Panc1 (cell line): ENCODE measurements around the gene FAM76A. TPM values are rescaled to one million over a fixed set of nuclear protein-coding genes. Genes with fewer than 3 reads are reported as not detected.

ENCODE experiments used
- ATAC-seq: fragments of 200-7000 bp; cut with Tn5 transposase; 2 replicates; pipeline ENCODE4 v1.9.1; 2020; ENCODE audit warnings: mild to moderate bottlenecking, moderate library complexity
- BruUV-seq: library from RNA; stranded (reverse); fragments of 400-500 nt; replicated peaks from 2 replicates; lab custom pipeline; 2021; lab: Mats Ljungman, UMichigan
- CTCF ChIA-PET: fragments of 300-600 bp; sonication (Branson Sonifier 250); formaldehyde crosslinking; loops from one replicate; lab custom pipeline; 2022; ENCODE audit warnings: antibody characterized with exemption; lab: Charles Lee
- POLR2A ChIA-PET: fragments of 300-600 bp; sonication (Branson Sonifier 250); formaldehyde crosslinking; loops from one replicate; lab custom pipeline; 2022; ENCODE audit warnings: antibody characterized with exemption; lab: Charles Lee
- DNase-seq: peaks from one replicate; pipeline ENCODE4 v3.0.0-alpha.2; 2010; ENCODE audit warnings: low read depth, low spot score
- H3K27ac ChIP-seq: 2 replicates; pipeline ENCODE4 v1.5.1; 2011; ENCODE audit warnings: mild to moderate bottlenecking, low read length, inconsistent platforms
- H3K27me3 ChIP-seq: fragments of 200-500 bp; sonication (Bioruptor generic); 2 replicates; pipeline ENCODE4 v1.6.0; 2014; ENCODE audit warnings: low read length, inconsistent platforms; ENCODE audit not compliant: control insufficient read depth, insufficient read depth
- H3K36me3 ChIP-seq: fragments of 200-500 bp; sonication (Bioruptor generic); 2 replicates; pipeline ENCODE4 v1.5.1; 2014; ENCODE audit warnings: inconsistent platforms, mild to moderate bottlenecking, low read length, moderate library complexity; ENCODE audit not compliant: control insufficient read depth, insufficient read depth
- H3K4me1 ChIP-seq: 2 replicates; pipeline ENCODE4 v1.5.1; 2011; ENCODE audit warnings: inconsistent platforms, mild to moderate bottlenecking, low read length, moderate library complexity; ENCODE audit not compliant: control insufficient read depth, insufficient read depth
- H3K4me3 ChIP-seq, 2 experiments: 2 replicates each; pipeline ENCODE4 v1.5.1; 2011 to 2012; ENCODE audit warnings: low read depth in 2 of 2, low read length in 2 of 2, mild to moderate bottlenecking in 2 of 2, inconsistent platforms in 1 of 2, moderate library complexity in 1 of 2
- H3K9me3 ChIP-seq: fragments of 200-500 bp; sonication (Bioruptor generic); 2 replicates; pipeline ENCODE4 v1.5.1; 2014; ENCODE audit warnings: low read depth, mild to moderate bottlenecking, inconsistent platforms, low read length, moderate library complexity; ENCODE audit not compliant: control insufficient read depth, insufficient read depth
- CTCF ChIP-seq: fragments of 450-650 bp; IDR thresholded peaks from 2 replicates; pipeline ENCODE4 v1.5.1; 2017; ENCODE audit warnings: mild to moderate bottlenecking
- POLR2AphosphoS5 ChIP-seq: IDR thresholded peaks from 2 replicates; pipeline ENCODE4 v1.6.1; 2012; ENCODE audit warnings: mild to moderate bottlenecking, low read depth, low read length, moderate library complexity
- SIN3A ChIP-seq: IDR thresholded peaks from 2 replicates; pipeline ENCODE4 v1.6.1; 2012; ENCODE audit warnings: low read depth, mild to moderate bottlenecking, low read length, moderate library complexity, borderline replicate concordance; ENCODE audit not compliant: insufficient read depth
- TCF7L2 ChIP-seq: IDR thresholded peaks from 2 replicates; pipeline ENCODE4 v1.6.1; 2011; ENCODE audit warnings: mild to moderate bottlenecking, low read depth, low read length, inconsistent platforms
- in situ Hi-C: cut with HindIII; loops from 2 replicates; pipeline ENCODE4 v1.10.0; 2016; ENCODE audit warnings: low sequenced_read_pairs, low pct_unique_long_range_greater_than_20kb
- intact Hi-C: fragments of 100-400 bp; cut with micrococcal nuclease; formaldehyde crosslinking; loops from one replicate; pipeline ENCODE4 v1.10.0; 2022; ENCODE audit not compliant: unreplicated experiment
- total RNA-seq: library from RNA; stranded (reverse); gene quantifications from one replicate; pipeline ENCODE4 v1.2.1, GENCODE V29; 2021; ENCODE audit not compliant: unreplicated experiment
- TF ChIP-seq, protein P1 (sequence below), 2 experiments: IDR thresholded peaks; 2 replicates each; pipeline ENCODE4 v1.6.1; 2011 to 2012; ENCODE audit warnings: low read depth in 2 of 2, control low read depth in 1 of 2, low read length in 1 of 2, mild to moderate bottlenecking in 1 of 2, moderate library complexity in 1 of 2; ENCODE audit not compliant: insufficient read depth in 1 of 2

Gene FAM76A
- total RNA-seq, 1 experiment from 2014 or later: 15.4 TPM

- ATAC-seq (no peak), DNase-seq (no peak)
- Histone ChIP-seq H3K9me3 (no peaks in the 10 kb centered on the region), H3K27me3 (no peaks in the 10 kb centered on the region), H3K4me1 (no peaks in the 10 kb centered on the region), H3K36me3 (no peaks in the 10 kb centered on the region), H3K4me3 (no peak overlapping the region), H3K27ac (no peak overlapping the region)
- ChIA-PET POLR2A (no interaction called here), CTCF (no interaction called here)
- in situ Hi-C loops: no loop called here
- intact Hi-C loops: no loop called here
- no peak for TF ChIP-seq TCF7L2
- TF ChIP-seq POLR2AphosphoS5: no peak
- no TSS peak for BruUV-seq
These were observed 10.5 kb downstream of the FAM76A start for GRCh38 chr1:27736252-27736651.

DNA sequence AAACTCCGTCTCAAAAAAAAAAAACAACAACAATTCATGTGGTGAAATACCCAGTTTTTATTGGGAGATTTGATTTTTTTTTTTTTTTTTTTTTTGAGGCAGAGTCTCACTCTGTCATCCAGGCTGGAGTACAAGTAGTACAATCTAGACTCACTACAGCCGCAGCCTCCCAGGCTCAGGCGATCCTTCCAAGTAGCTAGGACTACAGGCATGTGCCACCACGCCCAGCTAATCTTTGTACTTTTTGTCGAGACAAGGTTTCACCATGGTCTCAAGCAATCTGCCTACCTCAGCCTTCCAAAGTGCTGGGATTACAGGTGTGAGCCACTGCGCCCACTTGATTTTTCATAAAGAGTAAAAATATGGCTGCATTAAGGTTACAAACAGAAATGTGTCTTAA is 15.4 kb downstream of the FAM76A start:
- in situ Hi-C loops (no loop called here), intact Hi-C loops (no loop called here)
- ChIA-PET CTCF (no interaction called here), POLR2A (interaction anchor here (0.7 kb wide), 1 partner anchor 21 kb away, joined by 18 read pairs; no protein-coding TSS in a partner anchor)
- DNase-seq: no peak
- no peaks in the 10 kb centered on the region for H3K36me3 ChIP-seq
- ATAC-seq: no peak
- no peaks in the 10 kb centered on the region for H3K9me3 ChIP-seq
- no peak overlapping the region for H3K4me3 ChIP-seq
- BruUV-seq: no TSS peak
- no peaks in the 10 kb centered on the region for H3K4me1 ChIP-seq
- no peak for TF ChIP-seq TCF7L2
- TF ChIP-seq POLR2AphosphoS5: no peak
- TF ChIP-seq, protein P1, sequence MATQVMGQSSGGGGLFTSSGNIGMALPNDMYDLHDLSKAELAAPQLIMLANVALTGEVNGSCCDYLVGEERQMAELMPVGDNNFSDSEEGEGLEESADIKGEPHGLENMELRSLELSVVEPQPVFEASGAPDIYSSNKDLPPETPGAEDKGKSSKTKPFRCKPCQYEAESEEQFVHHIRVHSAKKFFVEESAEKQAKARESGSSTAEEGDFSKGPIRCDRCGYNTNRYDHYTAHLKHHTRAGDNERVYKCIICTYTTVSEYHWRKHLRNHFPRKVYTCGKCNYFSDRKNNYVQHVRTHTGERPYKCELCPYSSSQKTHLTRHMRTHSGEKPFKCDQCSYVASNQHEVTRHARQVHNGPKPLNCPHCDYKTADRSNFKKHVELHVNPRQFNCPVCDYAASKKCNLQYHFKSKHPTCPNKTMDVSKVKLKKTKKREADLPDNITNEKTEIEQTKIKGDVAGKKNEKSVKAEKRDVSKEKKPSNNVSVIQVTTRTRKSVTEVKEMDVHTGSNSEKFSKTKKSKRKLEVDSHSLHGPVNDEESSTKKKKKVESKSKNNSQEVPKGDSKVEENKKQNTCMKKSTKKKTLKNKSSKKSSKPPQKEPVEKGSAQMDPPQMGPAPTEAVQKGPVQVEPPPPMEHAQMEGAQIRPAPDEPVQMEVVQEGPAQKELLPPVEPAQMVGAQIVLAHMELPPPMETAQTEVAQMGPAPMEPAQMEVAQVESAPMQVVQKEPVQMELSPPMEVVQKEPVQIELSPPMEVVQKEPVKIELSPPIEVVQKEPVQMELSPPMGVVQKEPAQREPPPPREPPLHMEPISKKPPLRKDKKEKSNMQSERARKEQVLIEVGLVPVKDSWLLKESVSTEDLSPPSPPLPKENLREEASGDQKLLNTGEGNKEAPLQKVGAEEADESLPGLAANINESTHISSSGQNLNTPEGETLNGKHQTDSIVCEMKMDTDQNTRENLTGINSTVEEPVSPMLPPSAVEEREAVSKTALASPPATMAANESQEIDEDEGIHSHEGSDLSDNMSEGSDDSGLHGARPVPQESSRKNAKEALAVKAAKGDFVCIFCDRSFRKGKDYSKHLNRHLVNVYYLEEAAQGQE (IDR thresholded peaks at IDR 0.05; ENCODE audit: insufficient read depth in 1 of 2, low read depth in 2 of 2, low read length in 1 of 2): no peak
- no peak for TF ChIP-seq CTCF
- TF ChIP-seq SIN3A: no peak
- no peak overlapping the region for H3K27ac ChIP-seq
- H3K27me3 ChIP-seq: no peaks in the 10 kb centered on the region

DNA sequence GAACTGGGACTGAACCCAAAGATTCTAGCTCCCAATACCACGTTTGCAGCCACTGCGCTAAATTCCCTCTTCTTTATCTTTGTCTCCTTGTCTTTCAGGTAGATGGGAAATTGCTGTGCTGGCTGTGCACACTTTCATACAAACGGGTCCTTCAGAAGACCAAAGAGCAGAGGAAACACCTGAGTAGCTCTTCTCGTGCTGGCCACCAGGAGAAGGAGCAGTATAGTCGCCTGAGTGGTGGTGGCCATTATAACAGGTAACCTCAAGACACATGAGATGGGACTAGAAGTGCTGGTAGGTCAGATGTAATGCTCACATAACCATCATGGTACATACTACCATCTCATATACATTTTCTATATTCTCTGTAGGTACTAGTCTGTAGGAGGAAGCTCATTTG is 18.8 kb downstream of the FAM76A start:
- in situ Hi-C loops (no loop called here), intact Hi-C loops (no loop called here)
- ChIA-PET CTCF (interaction anchor here (0.5 to 0.6 kb wide), 3 partner anchors 20 to 39 kb away, joined by 3 to 8 read pairs (median 3); no protein-coding TSS in a partner anchor), POLR2A (interaction anchor here (0.6 kb wide), 1 partner anchor 150 kb away, joined by 3 read pairs; no protein-coding TSS in a partner anchor)
- Histone ChIP-seq H3K27me3 (no peaks in the 10 kb centered on the region), H3K4me3 (no peak overlapping the region), H3K4me1 (no peaks in the 10 kb centered on the region), H3K36me3 (0 out of 2 replicates have a peak, but pooled peaks cover 2% of the 10 kb centered on the region), H3K9me3 (no peaks in the 10 kb centered on the region), H3K27ac (no peak overlapping the region)
- DNase-seq: no peak
- no TSS peak for BruUV-seq
- TF ChIP-seq CTCF: no peak
- no peak for TF ChIP-seq POLR2AphosphoS5
- no peak for TF ChIP-seq SIN3A
- TF ChIP-seq TCF7L2: no peak
- TF ChIP-seq, protein P1 (IDR thresholded peaks at IDR 0.05; ENCODE audit: insufficient read depth in 1 of 2, low read depth in 2 of 2, low read length in 1 of 2): no peak
- no peak; the same call in 1 of the 2 replicates for ATAC-seq
